B cell (primary cell): ENCODE results near the gene RIPOR3.

Source experiments
- CTCF ChIP-seq: fragments of 200-600 bp; IDR thresholded peaks from one replicate; pipeline ENCODE4 v1.8.0; 2022; ENCODE audit warnings: antibody characterized with exemption, mild to moderate bottlenecking
- EZH2 ChIP-seq: IDR thresholded peaks from 2 replicates; pipeline ENCODE4 v1.6.1; 2012; ENCODE audit warnings: borderline replicate concordance, low read depth, mild to moderate bottlenecking, moderate library complexity, low read length; ENCODE audit not compliant: insufficient read depth, poor library complexity, severe bottlenecking

GRCh38 chr20:50600281-50600895 lies 91.0 kb downstream of the RIPOR3 start:
- no peak for TF ChIP-seq CTCF
- no peak for TF ChIP-seq EZH2
